Measurements from ENCODE around the gene GGT6. TPM values are rescaled to one million over a fixed set of nuclear protein-coding genes. Genes with fewer than 3 reads are reported as not detected.
"Not testable (repeated sequence)": the region's sequence is repeated elsewhere in the genome, so short reads cannot be mapped to it uniquely, and the experiment has no call there.

The GGT6 gene
- total RNA-seq, 1 experiment from 2014 or later: not detected

DNA sequence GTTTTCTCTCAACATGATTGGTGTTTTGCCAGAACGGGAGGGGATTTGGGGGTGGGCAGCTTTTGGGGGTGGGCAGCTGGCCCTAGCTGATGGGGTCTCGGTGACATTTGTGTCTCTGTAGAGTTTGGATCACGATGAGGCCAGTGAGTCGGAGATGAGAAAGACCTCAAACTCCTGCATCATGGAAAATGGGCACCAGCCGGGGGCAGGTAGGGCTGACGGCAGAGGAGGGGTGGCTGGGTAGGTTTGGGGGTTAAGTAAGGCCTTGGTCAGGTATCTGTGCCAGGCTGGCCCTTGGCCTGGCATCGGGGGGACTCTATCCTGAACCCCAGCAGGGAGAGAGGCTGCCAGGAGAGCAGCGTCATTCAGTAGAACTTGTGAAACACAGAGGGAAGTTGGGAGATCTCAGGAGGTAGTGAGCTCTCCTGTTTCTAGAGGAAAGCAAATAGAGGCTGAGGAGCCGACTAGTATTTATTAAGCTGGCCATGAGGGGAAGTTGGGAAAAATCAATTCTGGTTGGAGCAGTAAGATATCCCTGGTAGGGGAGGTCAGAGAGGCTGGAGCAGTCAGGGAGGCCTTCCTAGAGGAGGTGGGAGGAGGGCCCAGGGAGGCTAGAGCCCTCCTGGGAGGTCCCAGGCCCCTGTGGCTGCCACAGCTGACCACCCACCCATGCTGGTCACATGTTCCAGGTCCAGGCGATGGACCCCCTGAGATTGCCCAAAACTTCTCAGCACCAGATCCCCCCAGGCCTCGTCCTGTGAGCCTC, 32.0 kb upstream of the GGT6 start:
- DNase-seq (ENCODE audit: low read depth): no peak

DNA sequence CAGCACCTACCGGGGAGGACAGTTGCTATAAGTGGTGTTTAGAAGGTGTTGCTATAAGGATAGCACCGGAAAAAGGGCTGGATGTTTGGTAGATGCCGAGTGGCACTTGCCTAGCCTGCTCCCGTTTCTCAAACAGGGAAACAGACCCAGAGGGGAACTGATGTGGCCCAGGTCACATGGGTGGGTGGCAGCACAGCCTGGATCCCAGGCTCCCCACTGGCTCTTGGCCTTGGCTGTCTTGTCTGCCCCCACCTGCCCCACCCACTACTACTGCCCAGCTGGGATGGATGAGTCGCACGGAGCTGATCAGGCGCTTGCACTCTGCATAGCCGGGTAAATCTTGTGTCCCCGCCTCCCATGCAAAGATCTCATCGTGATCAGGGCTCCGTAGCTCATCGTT, 31.2 kb upstream of the GGT6 start:
- no peak for DNase-seq (ENCODE audit: low read depth)

DNA sequence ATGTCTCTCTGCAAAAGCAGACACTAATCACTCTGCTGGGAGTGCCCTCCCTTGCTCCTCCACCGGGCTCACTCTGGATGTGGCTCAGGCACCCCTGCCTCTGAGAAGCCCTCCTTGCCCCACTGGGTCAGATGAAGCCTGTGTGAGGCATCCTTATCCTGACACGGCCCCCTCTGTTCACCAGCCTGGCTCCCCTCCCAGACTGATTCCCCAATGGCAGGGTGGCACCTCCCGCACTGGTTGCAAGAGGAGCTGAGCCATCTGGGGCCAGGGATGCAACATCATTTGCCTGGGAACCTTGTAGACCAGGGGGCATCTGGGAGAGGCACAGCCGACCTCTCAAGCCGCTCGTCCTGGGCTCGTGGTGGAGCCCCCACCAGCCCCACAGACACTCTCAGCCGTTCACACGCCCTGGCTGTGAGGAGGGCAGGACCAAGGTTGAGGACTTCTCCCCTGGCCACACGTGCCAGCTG, 30.6 kb upstream of the GGT6 start:
- no peak for DNase-seq (ENCODE audit: low read depth)

DNA sequence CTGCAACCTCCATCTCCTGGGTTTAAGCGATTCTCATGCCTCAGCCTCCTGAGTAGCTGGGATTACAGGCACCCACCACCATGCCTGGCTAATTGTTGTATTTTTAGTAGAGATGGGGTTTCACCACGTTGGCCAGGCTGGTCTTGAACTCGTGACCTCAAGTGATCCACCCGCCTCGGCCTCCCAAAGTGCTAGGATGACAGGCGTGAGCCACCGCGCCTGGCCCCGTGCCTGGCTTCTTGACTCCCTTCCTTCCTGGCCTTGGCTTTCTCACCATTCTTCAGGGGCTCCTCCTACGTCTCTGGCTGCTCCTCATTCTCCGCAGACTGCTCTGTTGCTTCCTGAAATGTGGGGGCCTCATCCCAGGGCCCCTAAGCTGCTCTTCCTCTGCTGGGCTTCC, 29.7 kb upstream of the GGT6 start:
- not testable (repeated sequence) for DNase-seq (ENCODE audit: low read depth)

DNA sequence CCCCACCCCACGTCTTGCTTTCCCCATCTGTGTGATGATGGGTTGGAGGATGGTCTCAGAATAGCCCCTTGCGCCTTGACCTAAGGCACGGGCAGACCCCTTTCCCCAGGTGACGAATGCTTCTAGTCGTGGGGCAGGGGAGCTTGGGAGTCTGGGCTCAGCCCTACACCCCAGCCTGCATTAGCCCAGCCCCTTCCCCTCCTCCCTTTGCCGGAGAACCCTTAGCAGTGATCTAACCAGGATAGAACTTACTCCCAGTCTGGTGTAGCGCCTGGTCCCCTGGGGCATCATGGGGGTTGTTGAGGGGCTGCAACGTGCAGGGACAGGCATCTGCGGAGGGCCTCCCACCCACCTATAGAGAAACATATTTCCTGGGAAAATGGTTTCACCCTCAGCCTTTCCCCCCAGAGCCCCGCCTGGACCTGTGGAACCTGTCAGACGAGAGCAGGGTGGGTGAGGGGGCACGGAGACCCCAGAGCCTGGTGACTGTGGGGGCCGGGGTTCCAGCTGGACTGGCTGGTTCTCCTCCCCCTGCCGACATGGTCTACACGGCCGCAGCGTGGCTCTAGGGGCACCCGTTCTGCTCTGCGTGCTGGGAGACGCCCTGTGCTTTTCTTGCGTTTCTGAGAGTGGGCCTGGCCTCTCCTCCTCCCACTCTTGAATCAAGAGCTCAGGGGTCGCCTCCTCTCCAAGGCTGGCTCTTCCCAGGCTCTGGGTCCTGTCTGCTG, 28.7 kb upstream of the GGT6 start:
- DNase-seq (ENCODE audit: low read depth): no peak

DNA sequence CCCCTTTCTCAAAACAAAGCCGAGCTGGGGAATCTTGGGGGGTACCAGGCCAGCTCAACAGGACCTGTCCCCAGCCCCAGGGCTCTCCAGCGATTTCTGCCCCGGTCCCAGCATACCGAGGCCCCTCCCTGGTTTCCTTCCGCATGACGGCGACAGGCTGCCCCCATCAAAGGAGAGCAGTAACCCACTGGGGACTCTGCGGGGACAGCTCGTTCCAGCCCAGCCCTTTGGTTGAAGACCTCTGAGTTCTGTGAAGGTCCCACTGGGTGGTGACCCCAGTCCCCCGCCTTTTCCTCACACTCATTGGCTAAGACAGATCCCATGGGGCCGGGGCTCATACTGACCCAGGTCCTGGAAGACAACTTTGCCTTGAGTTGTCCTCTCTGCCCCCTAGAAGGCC, 28.0 kb upstream of the GGT6 start:
- DNase-seq (ENCODE audit: low read depth): no peak

DNA sequence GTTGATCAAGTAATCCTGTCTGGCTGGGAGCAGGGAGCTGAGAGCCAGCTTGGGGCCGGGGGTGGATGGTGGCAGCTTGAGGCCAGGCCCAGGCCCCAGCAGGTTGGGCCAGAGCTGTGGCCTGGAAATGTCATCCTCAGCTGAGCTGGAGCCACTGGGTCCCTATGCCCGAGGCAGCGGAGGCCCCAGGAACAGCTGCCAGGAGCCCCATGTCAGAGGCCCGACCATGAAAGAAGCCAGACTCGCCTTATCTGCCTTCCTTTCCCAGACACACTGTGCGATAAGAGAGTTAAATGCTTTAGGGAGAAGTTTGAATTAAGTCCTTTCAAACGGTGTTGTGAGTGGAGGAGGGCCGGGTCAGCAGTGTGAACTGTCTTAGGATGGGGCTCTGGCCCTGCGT, 27.4 kb upstream of the GGT6 start:
- no peak for DNase-seq (ENCODE audit: low read depth)

DNA sequence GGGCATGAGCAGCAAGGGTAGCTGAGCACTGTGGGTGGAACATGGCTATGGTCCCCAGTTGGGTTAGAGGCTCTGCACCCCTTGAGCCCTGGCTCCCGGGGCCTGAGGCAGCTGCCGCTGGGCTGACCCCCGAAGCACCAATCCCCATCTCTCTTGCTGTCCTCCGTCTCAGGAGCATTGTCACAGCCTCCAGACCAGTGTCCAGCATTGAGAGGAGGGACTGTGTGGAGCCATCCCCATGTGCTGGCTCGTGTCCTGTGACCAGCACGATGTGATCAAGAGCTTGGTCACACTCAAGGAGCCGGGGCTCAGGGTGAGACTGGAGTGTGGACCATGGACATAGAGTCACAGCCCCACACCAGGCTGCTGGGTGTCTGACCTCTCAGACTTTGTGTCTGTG, 26.8 kb upstream of the GGT6 start:
- no peak for DNase-seq (ENCODE audit: low read depth)

DNA sequence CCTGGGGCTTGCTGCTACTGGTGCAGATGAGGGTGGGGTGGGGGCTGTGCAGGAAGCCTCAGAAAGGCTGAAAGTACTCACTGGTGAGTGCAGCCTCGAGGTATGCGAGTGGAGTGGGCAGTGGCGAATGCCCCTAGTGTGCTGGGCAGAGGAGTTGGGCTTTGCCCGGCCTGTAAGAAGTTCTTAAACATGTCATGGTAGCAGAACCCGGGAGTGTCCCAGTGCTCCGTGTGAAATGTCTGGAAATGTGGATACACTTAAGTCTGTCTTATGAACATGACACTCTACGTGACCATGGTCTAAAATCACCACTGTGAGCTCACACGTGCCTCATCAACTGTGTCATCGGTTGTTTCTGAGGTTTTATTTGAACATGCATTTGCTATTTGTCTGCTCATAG, 25.7 kb upstream of the GGT6 start:
- no peak for DNase-seq (ENCODE audit: low read depth)

DNA sequence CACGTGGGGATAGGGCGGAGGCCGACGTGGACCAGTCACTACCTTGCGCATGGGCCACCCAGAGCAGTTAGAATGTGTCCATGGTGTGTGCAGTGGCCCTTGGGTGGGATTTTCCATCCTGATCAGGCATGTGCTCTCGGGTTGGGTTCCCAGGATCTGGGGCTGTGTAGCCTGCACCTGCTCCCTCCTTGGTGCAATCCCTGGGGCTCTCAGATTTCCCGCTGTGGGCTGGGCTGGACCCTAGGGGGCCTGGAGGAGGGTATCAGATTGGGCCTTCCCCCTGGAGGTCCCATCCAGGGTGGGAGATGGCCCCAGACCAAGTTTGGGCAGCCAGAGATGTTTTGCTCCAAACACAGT, 25.2 kb upstream of the GGT6 start:
- no peak for DNase-seq (ENCODE audit: low read depth)

DNA sequence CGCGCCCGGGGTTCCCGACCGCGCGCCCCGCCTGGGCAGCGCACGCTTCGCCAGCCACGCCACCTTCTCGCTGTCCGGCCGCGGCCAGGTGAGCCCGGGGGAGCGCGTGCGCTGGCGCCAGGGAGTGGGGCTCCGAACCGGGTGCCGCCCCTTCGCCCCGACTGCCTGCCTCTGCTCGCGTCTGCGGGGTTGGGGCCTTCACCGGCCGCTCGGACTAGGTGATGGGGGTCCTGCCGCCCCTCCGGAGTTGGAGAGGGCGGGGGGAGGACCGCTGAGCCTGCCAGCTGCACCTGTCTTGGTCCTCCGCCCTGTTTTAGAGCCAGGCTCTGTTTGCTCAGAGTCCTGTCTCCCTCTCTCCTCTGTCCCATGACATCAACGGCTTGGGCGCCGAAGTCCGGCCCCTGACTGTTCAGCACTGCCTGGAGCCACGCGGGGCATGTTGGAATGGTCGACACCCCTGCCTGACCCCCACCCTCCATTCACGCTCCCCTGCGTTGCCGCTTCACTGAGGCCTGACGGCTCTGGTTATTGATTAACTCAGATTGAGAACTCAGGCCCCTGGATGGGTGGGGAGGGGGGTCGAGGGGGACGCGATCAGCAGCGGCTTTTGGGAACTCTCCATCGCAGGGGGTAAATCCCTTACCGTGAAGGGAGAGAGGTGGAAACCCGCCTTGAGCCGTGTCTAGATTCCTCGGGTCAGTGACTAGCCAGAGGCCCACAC, 24.7 kb upstream of the GGT6 start:
- no peak for DNase-seq (ENCODE audit: low read depth)

DNA sequence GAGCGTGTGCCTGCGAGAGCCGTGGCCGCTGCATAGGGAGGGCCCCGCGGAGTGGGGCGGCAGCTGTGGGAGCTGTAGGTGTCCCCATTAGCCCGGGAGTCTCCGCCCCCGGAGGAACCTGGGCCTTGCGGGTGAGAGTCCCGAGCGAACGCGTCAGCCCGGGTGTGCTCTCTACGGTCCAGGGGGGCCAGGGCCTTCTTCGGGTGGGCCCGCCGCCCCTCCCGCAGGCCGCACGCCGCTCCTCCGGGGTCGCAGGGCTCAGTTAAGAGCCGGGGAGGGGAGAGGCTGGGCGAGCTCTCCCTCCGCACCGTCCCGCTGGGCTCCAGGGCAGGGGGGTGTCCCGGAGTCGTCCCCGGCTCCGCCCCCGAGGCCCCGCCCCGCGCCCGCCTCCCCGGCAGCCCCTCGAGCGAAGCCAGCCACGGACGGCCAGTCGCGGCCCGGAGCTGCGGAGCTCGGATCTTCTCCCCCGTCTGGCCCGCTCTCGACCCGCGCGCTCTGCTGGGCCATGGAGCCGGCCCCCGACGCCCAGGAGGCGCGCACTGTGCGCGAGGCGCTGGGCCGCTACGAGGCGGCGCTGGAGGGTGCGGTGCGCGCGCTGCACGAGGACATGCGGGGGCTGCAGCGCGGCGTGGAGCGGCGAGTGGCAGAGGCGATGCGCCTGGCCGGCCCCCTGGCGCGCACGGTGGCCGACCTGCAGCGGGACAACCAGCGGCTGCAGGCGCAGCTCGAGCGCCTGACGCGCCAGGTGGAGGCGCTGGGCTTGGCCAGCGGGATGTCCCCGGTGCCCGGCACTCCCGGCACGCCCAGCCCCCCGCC, 23.9 kb upstream of the GGT6 start, which contains the start of gene SMTNL2:
TSS of gene SMTNL2 (plus strand) at position 429 of the 816 bp plus-strand sequence. CDS start at position 506, 77 bp downstream.
- no peak for DNase-seq (ENCODE audit: low read depth)

DNA sequence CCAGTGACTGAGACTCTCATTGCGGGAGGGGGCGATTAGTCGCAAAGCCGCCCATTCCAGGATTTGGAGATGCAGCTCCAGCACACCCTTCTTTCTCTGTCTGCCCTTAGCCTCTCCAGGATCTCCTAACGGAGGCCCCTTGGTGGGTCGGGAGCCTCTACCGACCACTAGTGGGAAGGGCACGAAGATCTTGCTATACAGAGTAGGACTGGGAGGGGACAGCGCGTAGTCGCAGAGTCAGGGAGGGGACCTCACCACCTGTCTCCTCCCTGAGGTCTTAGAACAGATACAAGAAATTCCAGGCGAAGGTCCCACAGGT, 23.4 kb upstream of the GGT6 start:
- no peak for DNase-seq (ENCODE audit: low read depth)

DNA sequence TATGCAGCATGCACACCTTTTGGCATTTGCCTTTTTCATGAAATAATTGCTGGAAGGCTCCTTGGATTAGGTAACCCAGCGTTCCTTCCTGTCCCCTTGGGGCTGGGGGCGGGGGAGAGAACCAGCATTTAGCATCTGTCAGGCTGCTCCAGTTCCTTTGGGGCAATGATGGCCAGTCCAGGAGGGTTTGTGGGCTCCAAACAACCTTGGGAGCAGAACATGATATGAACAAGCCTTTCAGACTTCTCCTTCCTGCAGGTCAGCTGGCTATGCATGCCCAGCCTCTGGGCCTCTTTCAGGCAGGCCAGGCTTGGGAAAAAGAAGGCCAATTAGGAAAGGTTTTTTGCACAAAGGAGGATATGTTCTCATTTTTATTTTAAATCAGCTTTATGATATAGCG, 22.8 kb upstream of the GGT6 start:
- DNase-seq (ENCODE audit: low read depth): no peak

DNA sequence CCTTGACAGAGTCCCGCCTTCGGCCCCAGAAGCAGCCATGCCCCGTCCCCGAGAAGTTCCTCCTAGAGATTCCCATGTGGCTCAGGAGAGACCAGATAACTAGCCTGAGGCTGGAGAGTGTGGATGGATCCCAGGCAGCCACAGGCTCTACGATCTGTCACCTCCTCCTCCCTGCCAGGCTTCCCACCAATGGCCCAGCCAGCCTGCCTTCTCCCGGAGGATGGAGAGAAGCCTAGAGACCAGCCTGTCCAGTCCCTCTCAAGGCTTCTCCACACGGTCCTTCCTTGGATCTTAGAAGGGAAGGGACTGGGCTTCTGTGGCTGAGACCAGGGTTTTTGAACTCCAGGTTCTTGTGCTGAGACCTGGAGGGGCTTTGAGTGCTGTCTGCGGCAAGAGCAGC, 22.3 kb upstream of the GGT6 start:
- no peak for DNase-seq (ENCODE audit: low read depth)

DNA sequence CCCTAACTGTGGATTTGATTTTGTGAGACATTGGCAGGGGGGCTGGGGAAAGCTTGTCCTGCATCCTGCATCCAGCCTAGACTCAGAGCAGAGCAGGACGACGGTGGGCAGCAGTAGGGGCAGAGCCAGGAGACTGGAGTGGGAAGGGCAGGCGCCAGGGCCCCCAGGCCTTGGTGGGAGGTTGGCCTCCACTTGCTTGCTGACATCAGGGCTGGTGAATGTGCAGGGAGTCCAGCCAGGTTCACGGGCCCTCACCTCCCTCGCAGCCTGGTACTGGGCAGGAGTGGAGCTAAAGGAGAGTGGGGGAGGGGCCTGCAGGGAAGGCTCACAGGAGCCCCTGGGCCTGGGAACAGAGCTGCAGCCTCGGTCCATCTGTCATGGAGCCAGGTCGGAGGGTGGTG, 21.7 kb upstream of the GGT6 start:
- no peak for DNase-seq (ENCODE audit: low read depth)

DNA sequence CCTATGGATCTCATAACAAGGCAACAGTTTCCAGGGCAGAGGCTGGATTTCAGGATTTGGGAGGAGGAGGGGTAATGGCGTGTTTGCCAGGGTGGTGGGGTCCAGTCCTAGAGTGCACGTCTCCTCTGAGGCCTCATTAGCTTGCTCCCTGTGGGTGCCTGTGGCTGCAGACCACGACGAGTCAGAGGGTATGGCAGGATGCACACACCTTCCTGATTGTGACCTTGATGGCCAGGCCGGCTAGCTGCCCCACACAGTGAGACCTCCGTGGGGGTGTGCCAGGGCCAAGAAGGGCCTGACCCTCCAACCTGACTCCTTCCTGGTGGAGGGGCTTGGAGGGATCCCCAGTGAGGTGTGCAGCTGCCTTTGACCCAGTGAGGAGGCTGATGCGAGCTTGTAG, 19.9 kb upstream of the GGT6 start:
- no peak for DNase-seq (ENCODE audit: low read depth)

DNA sequence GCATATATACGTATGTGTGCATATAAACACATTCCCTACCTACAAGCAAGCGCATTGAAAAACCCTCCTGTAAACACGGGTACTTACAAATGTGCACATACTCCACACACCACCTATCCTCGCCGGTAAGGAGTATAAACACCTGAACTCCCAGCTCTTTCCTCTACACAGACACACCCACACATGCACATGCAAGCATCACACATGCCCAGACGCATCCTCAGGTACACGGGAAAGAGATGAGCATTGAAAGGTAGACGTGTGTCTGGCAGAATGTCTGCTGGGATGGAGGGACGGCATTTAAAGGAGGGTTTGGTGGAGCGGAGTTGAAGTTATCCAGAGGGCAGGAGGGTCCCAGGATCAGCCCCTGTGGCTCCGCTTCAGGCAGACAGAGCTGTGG, 19.3 kb upstream of the GGT6 start:
- DNase-seq (ENCODE audit: low read depth): no peak

DNA sequence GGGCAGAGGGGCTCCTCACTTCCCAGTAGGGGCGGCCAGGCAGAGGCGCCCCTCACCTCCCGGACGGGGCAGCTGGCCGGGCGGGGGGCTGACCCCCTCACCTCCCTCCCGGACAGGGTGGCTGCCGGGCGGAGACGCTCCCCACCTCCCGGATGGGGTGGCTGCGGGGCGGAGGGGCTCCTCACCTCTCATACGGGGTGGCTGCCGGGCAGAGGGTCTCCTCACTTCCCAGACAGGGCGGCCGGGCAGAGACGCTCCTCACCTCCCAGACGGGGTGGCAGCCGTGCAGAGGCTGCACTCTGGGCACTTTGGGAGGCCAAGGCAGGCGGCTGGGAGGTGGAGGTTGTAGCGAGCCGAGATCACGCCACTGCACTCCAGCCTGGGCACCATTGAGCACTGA, 18.0 kb upstream of the GGT6 start:
- not testable (repeated sequence) for DNase-seq (ENCODE audit: low read depth)

DNA sequence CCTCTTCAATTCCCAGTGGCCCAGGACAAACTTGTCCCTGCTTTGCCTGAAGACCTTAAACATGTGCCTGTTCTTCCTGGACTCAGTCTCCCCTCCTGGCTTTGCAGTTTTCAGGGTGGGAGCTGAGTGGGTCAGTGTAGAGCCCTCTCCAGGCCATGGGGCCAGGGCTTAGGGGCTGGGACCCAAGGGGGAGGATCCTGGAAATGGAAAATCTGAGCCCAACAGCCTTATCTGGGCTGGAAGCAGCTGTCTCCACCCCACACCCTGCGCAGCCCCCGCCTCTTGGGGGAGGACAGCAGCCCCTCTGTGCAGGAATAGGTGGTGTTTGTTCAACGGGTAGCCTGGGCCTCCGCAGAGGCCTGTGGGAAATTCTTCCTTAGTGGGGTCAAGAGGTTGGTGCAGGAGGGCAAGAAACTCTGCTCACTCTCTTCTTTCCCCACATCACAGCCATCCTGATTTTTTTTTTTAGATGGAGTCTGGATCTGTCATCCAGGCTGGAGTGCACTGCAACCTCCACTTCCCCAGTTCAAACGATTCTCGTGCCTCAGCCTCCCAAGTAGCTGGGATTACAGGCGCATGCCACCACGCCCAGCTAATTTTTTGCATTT, 17.1 kb upstream of the GGT6 start:
- DNase-seq (ENCODE audit: low read depth): no peak

DNA sequence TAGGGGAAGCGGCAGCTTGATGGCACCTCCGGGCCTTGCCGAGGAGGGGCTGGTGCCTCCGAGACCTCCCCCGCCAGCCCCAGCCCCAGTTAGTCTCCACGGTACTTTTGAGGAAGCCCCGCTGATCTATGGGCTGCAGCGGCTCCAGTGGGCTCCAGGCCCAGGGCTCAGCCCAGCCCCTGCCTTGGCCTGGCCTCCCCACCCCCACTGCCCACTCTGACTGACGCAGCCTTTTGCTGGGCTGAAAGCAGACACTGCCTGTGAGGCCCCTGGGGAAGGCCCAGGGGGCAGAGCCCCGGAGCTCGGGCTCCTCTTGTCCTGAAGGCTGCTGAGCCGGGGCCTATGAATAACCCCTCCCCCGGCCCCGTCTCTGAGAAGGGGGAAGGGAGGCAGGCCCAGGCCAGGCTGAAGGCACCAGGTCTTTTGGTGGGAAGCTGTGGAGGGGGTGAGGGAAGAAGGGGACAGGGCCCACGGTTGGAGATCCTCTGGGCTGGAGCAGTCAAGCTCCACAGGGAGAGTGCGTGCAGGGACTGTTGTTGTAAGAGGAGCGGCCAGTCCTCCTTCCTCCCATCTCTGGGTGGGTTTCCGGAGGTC, 16.4 kb upstream of the GGT6 start:
- no peak for DNase-seq (ENCODE audit: low read depth)
